K562 (cell line): ENCODE measurements around the gene QARS1. TPM values are rescaled to one million over a fixed set of nuclear protein-coding genes. Genes with fewer than 3 reads are reported as not detected.

Experiments
- COPS2 ChIP-seq: fragments of 450-650 bp; conservative IDR thresholded peaks from 2 replicates; pipeline ENCODE4 v1.6.1; 2016; ENCODE audit warnings: mild to moderate bottlenecking, moderate library complexity
- CXXC5 ChIP-seq: fragments of 250-450 bp; sonication (Bioruptor Pico); IDR thresholded peaks from 2 replicates; pipeline ENCODE4 v1.8.0; 2022; ENCODE audit warnings: inconsistent platforms, mild to moderate bottlenecking, moderate library complexity
- DNMT1 ChIP-seq: fragments of 450-650 bp; IDR thresholded peaks from 2 replicates; pipeline ENCODE4 v1.6.1; 2016; ENCODE audit warnings: antibody characterized with exemption, mild to moderate bottlenecking
- EWSR1 ChIP-seq: fragments of 450-650 bp; IDR thresholded peaks from 2 replicates; pipeline ENCODE4 v1.6.1; 2018; ENCODE audit warnings: borderline replicate concordance, mild to moderate bottlenecking, low read depth, moderate library complexity; ENCODE audit not compliant: partially characterized antibody
- HEY1 ChIP-seq: fragments of 250-450 bp; sonication (Bioruptor Pico); IDR thresholded peaks from 2 replicates; pipeline ENCODE4 v1.5.0; 2020; ENCODE audit warnings: mild to moderate bottlenecking, moderate library complexity, borderline replicate concordance
- HNRNPUL1 ChIP-seq: fragments of 200-400 bp; formaldehyde crosslinking; IDR thresholded peaks from 2 replicates; pipeline ENCODE4 v1.6.1; 2017; ENCODE audit warnings: low read length
- MBD2 ChIP-seq: sonication (generic); IDR thresholded peaks from 2 replicates; pipeline ENCODE4 v1.6.1; 2016; ENCODE audit warnings: low read depth, borderline replicate concordance
- RBM22 ChIP-seq: fragments of 200-400 bp; formaldehyde crosslinking; IDR thresholded peaks from 2 replicates; pipeline ENCODE4 v1.6.1; 2018; ENCODE audit warnings: low read length, low read depth; ENCODE audit not compliant: poor library complexity, severe bottlenecking
- RFX1 ChIP-seq: fragments of 450-650 bp; IDR thresholded peaks from 2 replicates; pipeline ENCODE4 v1.6.1; 2016; ENCODE audit warnings: mild to moderate bottlenecking, moderate library complexity
- RUNX1 ChIP-seq: sonication (generic); IDR thresholded peaks from 2 replicates; pipeline ENCODE4 v1.6.1; 2016; ENCODE audit warnings: antibody characterized with exemption, low read depth
- SIN3B ChIP-seq: fragments of 450-650 bp; IDR thresholded peaks from 2 replicates; pipeline ENCODE4 v1.6.1; 2017; ENCODE audit warnings: low read depth, mild to moderate bottlenecking, moderate library complexity
- SMAD3 ChIP-seq: fragments of 450-650 bp; formaldehyde crosslinking; conservative IDR thresholded peaks from 2 replicates; pipeline ENCODE4 v1.4.0; 2020; ENCODE audit warnings: mild to moderate bottlenecking
- SMARCA4 ChIP-seq: fragments of 450-650 bp; IDR thresholded peaks from 2 replicates; pipeline ENCODE4 v1.6.1; 2016
- SP2 ChIP-seq: IDR thresholded peaks from 2 replicates; pipeline ENCODE4 v1.6.1; 2011; ENCODE audit warnings: mild to moderate bottlenecking, low read depth, low read length, moderate library complexity; ENCODE audit not compliant: poor library complexity, severe bottlenecking; ENCODE audit errors: extremely low read depth
- TARDBP ChIP-seq: fragments of 450-650 bp; IDR thresholded peaks from 2 replicates; pipeline ENCODE4 v1.6.1; 2016
- TEAD1 ChIP-seq, 2 experiments: fragments of 450-650 bp in 1 of 2; sonication (generic) in 1 of 2; formaldehyde crosslinking; IDR thresholded peaks; 2 replicates each; pipeline versions ENCODE4 v1.4.0 to v1.8.0; 2020 to 2022; ENCODE audit warnings: mild to moderate bottlenecking in 2 of 2, missing genetic modification reagents in 1 of 2
- TSC22D4 ChIP-seq: fragments of 450-650 bp; IDR thresholded peaks from 2 replicates; pipeline ENCODE4 v1.6.1; 2016; ENCODE audit warnings: missing genetic modification characterization, missing biosample characterization, control low read depth
- ZFX ChIP-seq: sonication (generic); formaldehyde crosslinking; IDR thresholded peaks from 2 replicates; pipeline ENCODE4 v1.8.0; 2022; ENCODE audit warnings: mild to moderate bottlenecking, missing genetic modification reagents, moderate library complexity
- ZNF134 ChIP-seq: fragments of 250-450 bp; sonication (Bioruptor Pico); conservative IDR thresholded peaks from 2 replicates; pipeline ENCODE4 v1.4.0; 2020
- ZNF224 ChIP-seq: sonication (generic); formaldehyde crosslinking; IDR thresholded peaks from 2 replicates; pipeline ENCODE4 v1.8.0; 2022; ENCODE audit warnings: mild to moderate bottlenecking, missing genetic modification reagents
- polyA plus RNA-seq, 8 experiments: library from polyadenylated mRNA; depleted of rRNA in 4 of 8; stranded (reverse) in 5 of 8; unstranded in 3 of 8; fragments of >200 nt; fragmentation: Nextera tagmentation in 2 of 8; fragmentation: Illumina TruSeq in 1 of 8; extraction: Ambion mirVana in 2 of 8; extraction: Trizol in 1 of 8; gene quantifications; 2 replicates each; pipeline versions ENCODE4 v1.2.1 to v1.2.3, GENCODE V29; 2011 to 2014; ENCODE audit warnings: inconsistent platforms in 1 of 8, missing spikeins in 1 of 8
- total RNA-seq, 7 experiments: library from RNA; depleted of rRNA in 6 of 7; stranded (reverse); fragments of >200 nt in 6 of 7; fragmentation: Illumina TruSeq in 2 of 7; extraction: Trizol in 2 of 7; gene quantifications; 2 replicates each; pipeline versions ENCODE4 v1.2.1 to v1.2.3, GENCODE V29; 2011 to 2021; ENCODE audit warnings: low replicate concordance in 1 of 7
- TF ChIP-seq, protein P1 (sequence below): fragments of 450-650 bp; IDR thresholded peaks from one replicate; pipeline ENCODE4 v1.6.1; 2018; ENCODE audit warnings: mild to moderate bottlenecking, moderate library complexity; ENCODE audit not compliant: partially characterized antibody
- TF ChIP-seq, protein P2 (sequence below): fragments of 450-650 bp; formaldehyde crosslinking; IDR thresholded peaks from 2 replicates; pipeline ENCODE4 v1.4.0; 2020; ENCODE audit warnings: mild to moderate bottlenecking, mixed read lengths
- TF ChIP-seq, protein P3 (sequence below): fragments of 450-650 bp; IDR thresholded peaks from 2 replicates; pipeline ENCODE4 v1.6.1; 2016; ENCODE audit warnings: low read depth, mild to moderate bottlenecking, moderate library complexity
- TF ChIP-seq, protein P4 (sequence below): fragments of 250-450 bp; sonication (Bioruptor Pico); IDR thresholded peaks from 2 replicates; pipeline ENCODE4 v1.8.0; 2021; ENCODE audit warnings: borderline replicate concordance, mild to moderate bottlenecking, moderate library complexity; ENCODE audit not compliant: poor library complexity, severe bottlenecking

The QARS1 gene
- total and polyA plus RNA-seq, 9 of the 15 experiments (the other 6 are each of a cell fraction or from before 2014, with no cell fraction given): 148 to 310 (median 273) TPM

DNA sequence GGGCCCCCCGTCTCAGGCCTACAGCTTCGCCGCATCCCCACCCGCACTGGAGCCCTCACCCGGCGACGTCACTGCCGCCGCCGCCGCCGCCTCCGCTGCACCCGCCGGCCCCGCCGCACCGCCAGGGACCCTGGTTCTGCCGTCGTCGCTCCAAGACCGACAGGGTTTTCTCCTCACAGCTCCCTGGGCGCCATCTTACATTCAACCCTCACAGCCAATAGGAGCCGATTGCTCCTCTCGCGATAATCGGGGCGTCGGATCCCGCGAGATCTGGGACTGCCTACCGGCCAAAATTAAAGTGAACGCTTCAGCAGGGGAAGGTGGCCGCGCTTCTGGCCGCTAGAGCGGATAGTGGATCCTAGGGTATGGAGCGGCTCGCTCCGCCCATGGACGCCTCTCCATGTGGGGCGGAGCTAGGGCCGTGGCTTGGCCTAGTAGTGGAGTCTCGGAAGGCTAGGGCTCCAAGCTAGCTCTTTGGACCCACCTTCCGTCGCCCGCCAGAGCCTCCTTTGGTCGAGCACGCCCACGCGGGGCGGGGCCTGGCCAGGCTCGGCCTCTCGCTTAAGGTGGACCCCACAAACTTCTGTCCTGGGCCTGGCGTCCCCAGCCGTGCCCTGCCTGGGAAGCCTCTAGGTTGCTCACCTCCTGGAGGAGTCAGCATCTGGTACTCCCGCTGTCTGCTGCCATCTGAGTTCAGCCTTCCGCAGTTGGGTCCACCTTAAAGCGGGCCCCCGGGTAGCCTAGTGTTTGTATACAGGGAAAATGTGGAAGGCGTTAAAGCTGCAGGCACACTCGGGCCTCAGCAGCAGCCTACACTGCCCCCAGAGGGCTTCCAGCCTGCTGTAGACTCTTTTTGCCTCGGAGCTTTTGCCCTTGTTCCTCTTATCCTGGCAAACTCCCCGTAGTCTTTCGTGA lies 10.4 kb downstream of the QARS1 start, which contains the start of gene QRICH1 (continued):
- TF ChIP-seq, protein P1, sequence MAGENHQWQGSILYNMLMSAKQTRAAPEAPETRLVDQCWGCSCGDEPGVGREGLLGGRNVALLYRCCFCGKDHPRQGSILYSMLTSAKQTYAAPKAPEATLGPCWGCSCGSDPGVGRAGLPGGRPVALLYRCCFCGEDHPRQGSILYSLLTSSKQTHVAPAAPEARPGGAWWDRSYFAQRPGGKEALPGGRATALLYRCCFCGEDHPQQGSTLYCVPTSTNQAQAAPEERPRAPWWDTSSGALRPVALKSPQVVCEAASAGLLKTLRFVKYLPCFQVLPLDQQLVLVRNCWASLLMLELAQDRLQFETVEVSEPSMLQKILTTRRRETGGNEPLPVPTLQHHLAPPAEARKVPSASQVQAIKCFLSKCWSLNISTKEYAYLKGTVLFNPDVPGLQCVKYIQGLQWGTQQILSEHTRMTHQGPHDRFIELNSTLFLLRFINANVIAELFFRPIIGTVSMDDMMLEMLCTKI: no peak
- TF ChIP-seq MBD2 (peak; percentile 76), SIN3B (peak; percentile 97), EWSR1 (no peak), SMAD3 (no peak), HEY1 (CRISPR knock-in tag) (no peak), SP2 (no peak), RUNX1 (no peak), CXXC5 (CRISPR knock-in tag) (peak; percentile 42), SMARCA4 (no peak), TSC22D4 (tag) (no peak), ZFX (CRISPR knock-in tag) (peak; percentile 88), COPS2 (no peak), ZNF134 (CRISPR knock-in tag) (no peak), DNMT1 (no peak), RBM22 (peak; percentile 0), HNRNPUL1 (no peak), RFX1 (no peak), TEAD1 (CRISPR knock-in tag; IDR thresholded peaks at IDR 0.05) (0 out of 4 replicates have a peak, but pooled peaks of 1 of the 2 experiments have one; percentile 47), TARDBP (no peak), ZNF224 (CRISPR knock-in tag) (no peak)
- TF ChIP-seq, protein P2, sequence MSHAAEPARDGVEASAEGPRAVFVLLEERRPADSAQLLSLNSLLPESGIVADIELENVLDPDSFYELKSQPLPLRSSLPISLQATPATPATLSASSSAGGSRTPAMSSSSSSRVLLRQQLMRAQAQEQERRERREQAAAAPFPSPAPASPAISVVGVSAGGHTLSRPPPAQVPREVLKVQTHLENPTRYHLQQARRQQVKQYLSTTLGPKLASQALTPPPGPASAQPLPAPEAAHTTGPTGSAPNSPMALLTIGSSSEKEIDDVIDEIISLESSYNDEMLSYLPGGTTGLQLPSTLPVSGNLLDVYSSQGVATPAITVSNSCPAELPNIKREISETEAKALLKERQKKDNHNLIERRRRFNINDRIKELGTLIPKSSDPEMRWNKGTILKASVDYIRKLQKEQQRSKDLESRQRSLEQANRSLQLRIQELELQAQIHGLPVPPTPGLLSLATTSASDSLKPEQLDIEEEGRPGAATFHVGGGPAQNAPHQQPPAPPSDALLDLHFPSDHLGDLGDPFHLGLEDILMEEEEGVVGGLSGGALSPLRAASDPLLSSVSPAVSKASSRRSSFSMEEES (CRISPR knock-in tag): no peak
- TF ChIP-seq, protein P3, sequence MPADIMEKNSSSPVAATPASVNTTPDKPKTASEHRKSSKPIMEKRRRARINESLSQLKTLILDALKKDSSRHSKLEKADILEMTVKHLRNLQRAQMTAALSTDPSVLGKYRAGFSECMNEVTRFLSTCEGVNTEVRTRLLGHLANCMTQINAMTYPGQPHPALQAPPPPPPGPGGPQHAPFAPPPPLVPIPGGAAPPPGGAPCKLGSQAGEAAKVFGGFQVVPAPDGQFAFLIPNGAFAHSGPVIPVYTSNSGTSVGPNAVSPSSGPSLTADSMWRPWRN: no peak
- TF ChIP-seq, protein P4, sequence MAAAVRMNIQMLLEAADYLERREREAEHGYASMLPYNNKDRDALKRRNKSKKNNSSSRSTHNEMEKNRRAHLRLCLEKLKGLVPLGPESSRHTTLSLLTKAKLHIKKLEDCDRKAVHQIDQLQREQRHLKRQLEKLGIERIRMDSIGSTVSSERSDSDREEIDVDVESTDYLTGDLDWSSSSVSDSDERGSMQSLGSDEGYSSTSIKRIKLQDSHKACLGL: no peak
